ENCODE measurements around the gene ZFR. TPM values are rescaled to one million over a fixed set of nuclear protein-coding genes. Genes with fewer than 3 reads are reported as not detected.
"Not testable (repeated sequence)": the region's sequence is repeated elsewhere in the genome, so short reads cannot be mapped to it uniquely, and the experiment has no call there.

The ZFR gene
- total RNA-seq, 2 donors from 2014 or later = 45.0 to 51.8 TPM

- intact Hi-C loops (cut with DNase I) = no loop called here
- Histone ChIP-seq H3K27ac (no peak overlapping the region), H3K4me1 (no peaks in the 10 kb centered on the region), H3K9ac (ENCODE audit: low read depth in 2 of 2, low read length in 2 of 2) (no peak overlapping the region), H3K4me3 (no peak overlapping the region), H3K27me3 (no peaks in the 10 kb centered on the region), H3K9me3 (no peaks in the 10 kb centered on the region), H3K36me3 (no peaks in the 10 kb centered on the region)
- DNase-seq = no peak
- TF ChIP-seq CTCF (IDR thresholded peaks at IDR 0.05) = no peak
Observed at GRCh38 chr5:32369542-32370155, 74.9 kb downstream of the ZFR start.

- Histone ChIP-seq H3K36me3 (no peaks in the 10 kb centered on the region), H3K27ac (no peak overlapping the region), H3K9me3 (no peaks in the 10 kb centered on the region), H3K4me3 (no peak overlapping the region), H3K9ac (ENCODE audit: low read depth in 2 of 2, low read length in 2 of 2) (no peak overlapping the region), H3K27me3 (no peaks in the 10 kb centered on the region), H3K4me1 (no peaks in the 10 kb centered on the region)
- intact Hi-C loops (cut with DNase I) = no loop called here
- TF ChIP-seq CTCF (IDR thresholded peaks at IDR 0.05) = no peak
- DNase-seq = no peak
Observed at GRCh38 chr5:32369032-32369431, 75.5 kb downstream of the ZFR start.

- H3K4me3 ChIP-seq; H3K9me3 ChIP-seq; H3K27ac ChIP-seq; H3K27me3 ChIP-seq; DNase-seq; H3K9ac ChIP-seq (ENCODE audit: low read depth in 2 of 2, low read length in 2 of 2); intact Hi-C loops (cut with DNase I); H3K4me1 ChIP-seq; H3K36me3 ChIP-seq: not testable (repeated sequence)
Observed at GRCh38 chr5:32367271-32367670, 77.3 kb downstream of the ZFR start.

GRCh38 chr5:32365623-32366022 lies 78.9 kb downstream of the ZFR start:
- Histone ChIP-seq H3K9ac (ENCODE audit: low read depth in 2 of 2, low read length in 2 of 2) (no peak overlapping the region), H3K27ac (no peak overlapping the region), H3K4me1 (no peaks in the 10 kb centered on the region), H3K9me3 (no peaks in the 10 kb centered on the region), H3K36me3 (no peaks in the 10 kb centered on the region), H3K27me3 (no peaks in the 10 kb centered on the region), H3K4me3 (no peak overlapping the region)
- no peak for DNase-seq
- TF ChIP-seq CTCF (IDR thresholded peaks at IDR 0.05) = no peak
- intact Hi-C loops (cut with DNase I) = no loop called here

GRCh38 chr5:32363030-32363429 lies 81.5 kb downstream of the ZFR start:
- Histone ChIP-seq H3K27ac (no peak overlapping the region), H3K27me3 (no peaks in the 10 kb centered on the region), H3K4me3 (no peak overlapping the region), H3K36me3 (no peaks in the 10 kb centered on the region), H3K9ac (ENCODE audit: low read depth in 2 of 2, low read length in 2 of 2) (no peak overlapping the region), H3K9me3 (no peaks in the 10 kb centered on the region), H3K4me1 (no peaks in the 10 kb centered on the region)
- TF ChIP-seq CTCF (IDR thresholded peaks at IDR 0.05) = no peak
- intact Hi-C loops (cut with DNase I) = no loop called here
- DNase-seq = no peak

- no peaks in the 10 kb centered on the region for H3K4me1 ChIP-seq
- no peak overlapping the region for H3K4me3 ChIP-seq
- H3K36me3 ChIP-seq = no peaks in the 10 kb centered on the region
- no peak for TF ChIP-seq CTCF (IDR thresholded peaks at IDR 0.05)
- DNase-seq = no peak
- intact Hi-C loops (cut with DNase I) = no loop called here
- H3K9ac ChIP-seq (ENCODE audit: low read depth in 2 of 2, low read length in 2 of 2) = no peak overlapping the region
- H3K9me3 ChIP-seq = no peaks in the 10 kb centered on the region
- H3K27ac ChIP-seq = no peak overlapping the region
- no peaks in the 10 kb centered on the region for H3K27me3 ChIP-seq
Observed at GRCh38 chr5:32362527-32362926, 82.0 kb downstream of the ZFR start.

All from colonic mucosa (tissue), 4 donors.